NOMO-1 (cell line): Measurements from ENCODE around the gene GUCA2A.

Experiments
- DNase-seq, 2 experiments: peaks; one replicate each; lab custom pipeline; 2025; ENCODE audit not compliant: unreplicated experiment in 2 of 2; lab: John Stamatoyannopoulos, UW

The GUCA2A gene

GRCh38 chr1:42155362-42155761, 9.2 kb downstream of the GUCA2A start:
- no peak for DNase-seq

- no peak for DNase-seq
Measured at GRCh38 chr1:42154685-42155084, 9.9 kb downstream of the GUCA2A start.

- DNase-seq = no peak
Measured at GRCh38 chr1:42153624-42154023, 10.9 kb downstream of the GUCA2A start.

- DNase-seq = no peak
Measured at GRCh38 chr1:42152907-42153600, 11.5 kb downstream of the GUCA2A start, which contains the start of gene GUCA2B. TSS of gene GUCA2B (plus strand) at chr1:42153410. CDS start at chr1:42153451, 41 bp downstream.

GRCh38 chr1:42152119-42152518, 12.4 kb downstream of the GUCA2A start:
- DNase-seq = no peak

GRCh38 chr1:42150651-42151050, 13.9 kb downstream of the GUCA2A start:
- no peak for DNase-seq

- no peak for DNase-seq
Measured at GRCh38 chr1:42148166-42148565, 16.4 kb downstream of the GUCA2A start.

GRCh38 chr1:42146626-42147320, 17.8 kb downstream of the GUCA2A start:
- DNase-seq = peak; percentile 25 to 29

GRCh38 chr1:42145764-42146625, 18.6 kb downstream of the GUCA2A start:
- DNase-seq = no peak

- peak in 1 of 2 experiments; percentile 6 for DNase-seq
Measured at GRCh38 chr1:42145389-42145716, 19.2 kb downstream of the GUCA2A start.

GRCh38 chr1:42144711-42145388, 19.7 kb downstream of the GUCA2A start:
- no peak for DNase-seq

- no peak for DNase-seq
Measured at GRCh38 chr1:42143896-42144710, 20.4 kb downstream of the GUCA2A start.

GRCh38 chr1:42142894-42143675, 21.5 kb downstream of the GUCA2A start:
- DNase-seq = peak in 1 of 2 experiments; percentile 13

- no peak for DNase-seq
Measured at GRCh38 chr1:42141978-42142377, 22.6 kb downstream of the GUCA2A start.

- no peak for DNase-seq
Measured at GRCh38 chr1:42140191-42140590, 24.4 kb downstream of the GUCA2A start.

GRCh38 chr1:42139444-42139843, 25.1 kb downstream of the GUCA2A start:
- DNase-seq = no peak

- no peak for DNase-seq
Measured at GRCh38 chr1:42138586-42138985, 26.0 kb downstream of the GUCA2A start.

- DNase-seq = no peak
Measured at GRCh38 chr1:42137766-42138165, 26.8 kb downstream of the GUCA2A start.

- peak; percentile 11 to 48 for DNase-seq
Measured at GRCh38 chr1:42136466-42136865, 28.1 kb downstream of the GUCA2A start.
